Spleen (tissue), 11 donors: Measurements from ENCODE around the gene PHC1. TPM values are rescaled to one million over a fixed set of nuclear protein-coding genes. Genes with fewer than 3 reads are reported as not detected.

ENCODE experiments used
- DNase-seq: peaks from one replicate; pipeline ENCODE4 v3.0.0-alpha.2; 2020
- H3K27ac ChIP-seq, 8 donors: fragments of 200-600 bp; sonication (generic) in 7 of 8; 1 replicate in 4 of 8; 2 replicates in 4 of 8; pipeline versions ENCODE4 v1.5.0 to v1.8.0; 2016 to 2021; ENCODE audit warnings: inconsistent platforms in 4 of 8, mild to moderate bottlenecking in 4 of 8, moderate library complexity in 1 of 8
- H3K27me3 ChIP-seq, 7 donors: fragments of 200-600 bp; sonication (generic) in 6 of 7; replicated peaks in 1 of 7; 1 replicate in 4 of 7; 2 replicates in 3 of 7; pipeline versions ENCODE4 v1.5.0 to v1.8.0; 2016 to 2021; ENCODE audit warnings: inconsistent platforms in 3 of 7, mild to moderate bottlenecking in 1 of 7
- H3K36me3 ChIP-seq, 6 donors: fragments of 200-600 bp; sonication (generic) in 5 of 6; 1 replicate in 4 of 6; 2 replicates in 2 of 6; pipeline versions ENCODE4 v1.5.0 to v1.8.0; 2016 to 2021; ENCODE audit warnings: inconsistent platforms in 2 of 6
- H3K4me1 ChIP-seq, 6 donors: fragments of 200-600 bp; sonication (generic) in 5 of 6; 1 replicate in 3 of 6; 2 replicates in 3 of 6; pipeline versions ENCODE4 v1.5.0 to v1.8.0; 2016 to 2021; ENCODE audit warnings: inconsistent platforms in 3 of 6
- H3K4me3 ChIP-seq, 8 donors: fragments of 200-600 bp; sonication (generic) in 7 of 8; 1 replicate in 4 of 8; 2 replicates in 4 of 8; pipeline versions ENCODE4 v1.5.0 to v1.8.0; 2016 to 2021; ENCODE audit warnings: inconsistent platforms in 4 of 8, mild to moderate bottlenecking in 4 of 8, moderate library complexity in 2 of 8
- H3K9me3 ChIP-seq, 8 donors: fragments of 200-600 bp; sonication (generic) in 7 of 8; 1 replicate in 4 of 8; 2 replicates in 4 of 8; pipeline versions ENCODE4 v1.5.0 to v1.8.0; 2016 to 2021; ENCODE audit warnings: inconsistent platforms in 4 of 8
- POLR2A ChIP-seq, 3 donors: fragments of 450-650 bp; IDR thresholded peaks; one replicate each; pipeline ENCODE4 v1.5.1; 2017; ENCODE audit warnings: antibody characterized with exemption in 3 of 3, mild to moderate bottlenecking in 1 of 3
- POLR2AphosphoS5 ChIP-seq, 3 donors: sonication (generic); formaldehyde crosslinking; IDR thresholded peaks; one replicate each; pipeline ENCODE4 v1.5.1; 2017; ENCODE audit warnings: antibody characterized with exemption in 3 of 3
- WGBS, 5 donors: extraction: QIAGEN DNeasy Blood & Tissue Kit in 3 of 5; methylation state at CpG; one replicate each; pipeline versions ENCODE4 v1.1.5 to v1.1.7; 2013 to 2018; 5-methylcytosine and 5-hydroxymethylcytosine counted together
- intact Hi-C: fragments of 100-400 bp; cut with DNase I; formaldehyde crosslinking; loops from one replicate; pipeline ENCODE4 v1.15.0; 2023; ENCODE audit warnings: low total_unique reads
- polyA plus RNA-seq, 3 donors: library from polyadenylated mRNA; stranded (reverse); fragments of 200-250 nt; gene quantifications; one replicate each; pipeline ENCODE4 v1.2.1, GENCODE V29; 2013
- total RNA-seq, 7 donors: library from RNA; depleted of rRNA in 3 of 7; stranded (reverse); fragments of >200 nt in 3 of 7; fragmentation: NEBNext Ultra II Directional in 4 of 7; extraction: Animal tissue kit (Norgen Biotek cat#: 25700) in 4 of 7; gene quantifications; one replicate each; pipeline versions ENCODE4 v1.1.0 to v1.2.1, GENCODE V29; 2016 to 2021
- TF ChIP-seq, protein P1 (sequence below), 11 experiments: fragments of 200-600 bp in 7 of 11; fragments of 450-650 bp in 4 of 11; sonication (generic) in 4 of 11; IDR thresholded peaks in 8 of 11; conservative IDR thresholded peaks in 3 of 11; 1 replicate in 7 of 11; 2 replicates in 4 of 11; pipeline versions ENCODE4 v1.4.0 to v1.8.0; 2016 to 2021; ENCODE audit warnings: antibody characterized with exemption in 11 of 11, inconsistent platforms in 4 of 11, mild to moderate bottlenecking in 1 of 11
- donor health status: healthy with polysubstance abuse.
- donor health status: DM: no; HTN: no; CAD: no; lungs with moderate emphysema.
- donor health status: DM: no; HTN: no; CAD: no.
- donor health status: Bipolar disorder and iron deficiency.
- donor health status: healthy.
- donor health status: DM: no; HTN: no; CAD: no.
- donor health status: DM: yes; HTN: yes; CAD: no.

PHC1 gene
- total and polyA plus RNA-seq, 10 donors = 16.5 to 51.1 (median 28.2) TPM

DNA sequence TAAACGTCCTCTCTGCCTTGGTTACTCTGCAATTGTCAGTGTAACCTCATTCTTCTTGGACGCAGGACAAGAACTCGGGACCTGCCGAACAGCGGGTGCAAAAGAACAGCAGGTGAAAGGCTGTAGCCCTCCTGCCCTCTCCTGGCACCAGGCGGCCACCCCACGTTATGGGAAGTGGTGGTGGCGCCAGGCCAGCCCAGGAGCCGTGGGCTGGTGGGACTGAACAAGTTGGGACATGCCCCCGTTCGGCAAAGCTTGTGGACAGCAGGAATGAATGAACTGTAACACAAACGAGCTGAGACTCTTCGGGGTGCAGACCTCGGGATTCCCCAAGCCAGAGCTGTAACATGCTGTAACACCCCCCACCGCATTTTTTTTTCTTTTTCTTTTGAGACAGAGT lies 41.8 kb downstream of the PHC1 start:
- Histone ChIP-seq H3K36me3 (peaks cover 0 to 13% (median 0%) of the 10 kb centered on the region in 6 donors), H3K27ac (peak overlapping the region in 3 of 8 donors; percentile 96 to 98 (median 97)), H3K27me3 (no peaks in the 10 kb centered on the region), H3K4me1 (peaks cover 0 to 65% (median 9%) of the 10 kb centered on the region in 6 donors), H3K4me3 (no peak overlapping the region), H3K9me3 (peaks cover 0 to 17% (median 4%) of the 10 kb centered on the region in 8 donors)
- peak; percentile 72 for DNase-seq
- intact Hi-C loops = no loop called here
- TF ChIP-seq POLR2A (IDR thresholded peaks at IDR 0.05) (no peak), POLR2AphosphoS5 (IDR thresholded peaks at IDR 0.05) (no peak)
- TF ChIP-seq, protein P1, sequence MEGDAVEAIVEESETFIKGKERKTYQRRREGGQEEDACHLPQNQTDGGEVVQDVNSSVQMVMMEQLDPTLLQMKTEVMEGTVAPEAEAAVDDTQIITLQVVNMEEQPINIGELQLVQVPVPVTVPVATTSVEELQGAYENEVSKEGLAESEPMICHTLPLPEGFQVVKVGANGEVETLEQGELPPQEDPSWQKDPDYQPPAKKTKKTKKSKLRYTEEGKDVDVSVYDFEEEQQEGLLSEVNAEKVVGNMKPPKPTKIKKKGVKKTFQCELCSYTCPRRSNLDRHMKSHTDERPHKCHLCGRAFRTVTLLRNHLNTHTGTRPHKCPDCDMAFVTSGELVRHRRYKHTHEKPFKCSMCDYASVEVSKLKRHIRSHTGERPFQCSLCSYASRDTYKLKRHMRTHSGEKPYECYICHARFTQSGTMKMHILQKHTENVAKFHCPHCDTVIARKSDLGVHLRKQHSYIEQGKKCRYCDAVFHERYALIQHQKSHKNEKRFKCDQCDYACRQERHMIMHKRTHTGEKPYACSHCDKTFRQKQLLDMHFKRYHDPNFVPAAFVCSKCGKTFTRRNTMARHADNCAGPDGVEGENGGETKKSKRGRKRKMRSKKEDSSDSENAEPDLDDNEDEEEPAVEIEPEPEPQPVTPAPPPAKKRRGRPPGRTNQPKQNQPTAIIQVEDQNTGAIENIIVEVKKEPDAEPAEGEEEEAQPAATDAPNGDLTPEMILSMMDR (IDR thresholded peaks at IDR 0.05 in 8 of 11, conservative IDR thresholded peaks at IDR 0.05 in 3 of 11) = no peak
- WGBS, 5 donors = 92 to 97% (median 95%) methylated on average over 15 of the region's 15 CpGs

GRCh38 chr12:8956772-8957171 lies 42.5 kb downstream of the PHC1 start:
- intact Hi-C loops = no loop called here
- no peak for TF ChIP-seq POLR2A (IDR thresholded peaks at IDR 0.05)
- TF ChIP-seq, protein P1 (IDR thresholded peaks at IDR 0.05 in 8 of 11, conservative IDR thresholded peaks at IDR 0.05 in 3 of 11) = no peak
- TF ChIP-seq POLR2AphosphoS5 (IDR thresholded peaks at IDR 0.05) = no peak
- 91 to 93% (median 93%) methylated on average over 7 of the region's 7 CpGs for WGBS, 5 donors
- Histone ChIP-seq H3K9me3 (peaks cover 0 to 17% (median 4%) of the 10 kb centered on the region in 8 donors), H3K4me3 (no peak overlapping the region), H3K27me3 (no peaks in the 10 kb centered on the region), H3K27ac (peak overlapping the region in 3 of 8 donors; percentile 7 to 98 (median 97)), H3K36me3 (peaks cover 0 to 13% (median 0%) of the 10 kb centered on the region in 6 donors), H3K4me1 (peaks cover 0 to 58% (median 2%) of the 10 kb centered on the region in 6 donors)
- DNase-seq = no peak

DNA sequence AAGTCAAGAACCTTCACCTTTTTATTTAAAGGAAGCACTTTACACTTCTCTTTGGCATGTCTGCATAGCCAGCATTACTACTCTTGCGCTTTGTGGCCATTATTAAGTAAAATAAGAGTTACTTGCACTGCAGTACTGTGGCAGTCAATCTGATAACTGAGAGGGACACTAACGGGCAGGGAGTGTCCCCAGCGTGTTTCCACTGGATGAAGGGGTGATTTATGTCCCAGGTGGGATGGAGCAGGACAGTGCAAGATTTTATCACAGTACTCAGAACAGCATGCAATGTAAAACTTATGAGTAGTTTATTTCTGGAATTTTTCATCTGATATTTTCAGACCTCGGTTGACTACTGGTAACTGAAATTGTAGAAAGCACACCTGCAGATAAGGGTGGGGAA lies 43.3 kb downstream of the PHC1 start:
- intact Hi-C loops = no loop called here
- H3K27ac ChIP-seq = no peak overlapping the region
- no peaks in the 10 kb centered on the region for H3K27me3 ChIP-seq
- peaks cover 0 to 13% (median 0%) of the 10 kb centered on the region in 6 donors for H3K36me3 ChIP-seq
- TF ChIP-seq, protein P1 (IDR thresholded peaks at IDR 0.05 in 8 of 11, conservative IDR thresholded peaks at IDR 0.05 in 3 of 11) = no peak
- TF ChIP-seq POLR2AphosphoS5 (IDR thresholded peaks at IDR 0.05) (no peak), POLR2A (IDR thresholded peaks at IDR 0.05) (no peak)
- H3K4me3 ChIP-seq = no peak overlapping the region
- WGBS, 5 donors = 85 to 89% (median 89%) methylated on average over 4 of the region's 4 CpGs
- no peak for DNase-seq
- peaks cover 0 to 50% (median 0%) of the 10 kb centered on the region in 6 donors for H3K4me1 ChIP-seq
- peaks cover 0 to 17% (median 4%) of the 10 kb centered on the region in 8 donors for H3K9me3 ChIP-seq

GRCh38 chr12:8958066-8958465 lies 43.8 kb downstream of the PHC1 start:
- WGBS, 5 donors = 27 to 71% (median 56%) methylated on average over 2 of the region's 2 CpGs
- H3K27me3 ChIP-seq = no peaks in the 10 kb centered on the region
- no peak overlapping the region for H3K4me3 ChIP-seq
- H3K36me3 ChIP-seq = peaks cover 0 to 13% (median 0%) of the 10 kb centered on the region in 6 donors
- DNase-seq = no peak
- intact Hi-C loops = no loop called here
- H3K4me1 ChIP-seq = peaks cover 0 to 45% (median 0%) of the 10 kb centered on the region in 6 donors
- H3K9me3 ChIP-seq = peaks cover 0 to 13% (median 2%) of the 10 kb centered on the region in 8 donors
- no peak for TF ChIP-seq POLR2AphosphoS5 (IDR thresholded peaks at IDR 0.05)
- TF ChIP-seq, protein P1 (IDR thresholded peaks at IDR 0.05 in 8 of 11, conservative IDR thresholded peaks at IDR 0.05 in 3 of 11) = no peak
- H3K27ac ChIP-seq = no peak overlapping the region
